Calu3 (cell line): ENCODE data around the gene TASP1. TPM values are rescaled to one million over a fixed set of nuclear protein-coding genes. Genes with fewer than 3 reads are reported as not detected.
A peak's percentile ranks its signal among the peaks of the same experiment; 100 is the strongest.

Experiments
- BruUV-seq: library from RNA; stranded (reverse); fragments of 400-500 nt; replicated peaks from 2 replicates; lab custom pipeline; 2021; lab: Mats Ljungman, UMichigan
- CTCF ChIA-PET: fragments of 300-600 bp; sonication (Branson Sonifier 250); formaldehyde crosslinking; loops from one replicate; lab custom pipeline; 2022; ENCODE audit warnings: antibody characterized with exemption; lab: Charles Lee
- DNase-seq: peaks from one replicate; pipeline ENCODE4 v3.0.0; 2022
- H3K27ac Mint-ChIP-seq: one replicate; pipeline ENCODE4 v1.8.0; 2022; ENCODE audit warnings: mixed read lengths; ENCODE audit not compliant: unreplicated experiment
- H3K27me3 Mint-ChIP-seq: one replicate; pipeline ENCODE4 v1.8.0; 2022; ENCODE audit warnings: mixed read lengths; ENCODE audit not compliant: unreplicated experiment
- H3K36me3 Mint-ChIP-seq: one replicate; pipeline ENCODE4 v1.8.0; 2022; ENCODE audit warnings: mild to moderate bottlenecking, moderate library complexity, mixed read lengths; ENCODE audit not compliant: insufficient read depth, unreplicated experiment
- H3K4me1 Mint-ChIP-seq: one replicate; pipeline ENCODE4 v1.8.0; 2022; ENCODE audit warnings: mild to moderate bottlenecking, low read depth, mixed read lengths; ENCODE audit not compliant: unreplicated experiment
- H3K4me3 Mint-ChIP-seq: one replicate; pipeline ENCODE4 v1.8.0; 2022; ENCODE audit warnings: mild to moderate bottlenecking, low read depth, moderate library complexity, mixed read lengths; ENCODE audit not compliant: unreplicated experiment
- H3K9me3 Mint-ChIP-seq: one replicate; pipeline ENCODE4 v1.8.0; 2022; ENCODE audit warnings: low read depth, mixed read lengths; ENCODE audit not compliant: unreplicated experiment
- CTCF ChIP-seq: fragments of 200-600 bp; IDR thresholded peaks from one replicate; pipeline ENCODE4 v1.8.0; 2022; ENCODE audit warnings: antibody characterized with exemption; ENCODE audit not compliant: unreplicated experiment
- intact Hi-C: fragments of 100-400 bp; cut with micrococcal nuclease; formaldehyde crosslinking; loops from one replicate; pipeline ENCODE4 v1.10.0; 2022; ENCODE audit not compliant: unreplicated experiment
- total RNA-seq: library from RNA; stranded (reverse); gene quantifications from 2 replicates; pipeline ENCODE4 v1.2.3, GENCODE V29; 2022

The TASP1 gene
- total RNA-seq, 1 experiment from 2014 or later = 20.0 TPM

GRCh38 chr20:13494019-13494418 is 144.7 kb downstream of the TASP1 start:
- intact Hi-C loops = no loop called here
- Mint-ChIP-seq H3K36me3 (peaks cover 5% of the 10 kb centered on the region), H3K4me3 (no peak overlapping the region), H3K27ac (no peak overlapping the region), H3K4me1 (no peaks in the 10 kb centered on the region), H3K27me3 (no peaks in the 10 kb centered on the region), H3K9me3 (peaks cover 3% of the 10 kb centered on the region)
- no TSS peak for BruUV-seq
- no peak for TF ChIP-seq CTCF
- no peak for DNase-seq
- CTCF ChIA-PET = no interaction called here

DNA sequence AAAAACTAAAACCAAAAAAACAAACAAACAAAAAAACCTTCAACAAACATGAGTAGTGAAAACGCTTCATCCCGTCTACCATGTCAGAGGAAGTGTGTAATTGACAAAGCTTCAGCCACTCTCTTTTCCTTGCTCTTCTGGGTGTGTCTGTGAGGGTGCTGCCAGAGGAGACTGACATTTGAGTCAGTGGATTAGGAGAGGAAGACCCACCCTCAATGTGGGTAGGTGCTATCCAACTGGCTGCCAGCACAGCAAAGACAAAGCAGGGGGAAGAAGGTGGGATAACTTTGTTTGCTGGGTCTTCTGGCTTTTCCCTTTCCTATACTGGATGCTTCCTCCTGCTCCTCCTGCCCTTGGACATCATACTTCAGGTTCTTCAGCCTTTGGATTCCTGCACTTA is 145.6 kb downstream of the TASP1 start:
- Mint-ChIP-seq H3K36me3 (no peaks in the 10 kb centered on the region), H3K4me1 (no peaks in the 10 kb centered on the region), H3K27ac (no peak overlapping the region), H3K4me3 (no peak overlapping the region), H3K9me3 (peaks cover 3% of the 10 kb centered on the region), H3K27me3 (no peaks in the 10 kb centered on the region)
- intact Hi-C loops = no loop called here
- BruUV-seq = no TSS peak
- TF ChIP-seq CTCF = no peak
- DNase-seq = no peak
- CTCF ChIA-PET = no interaction called here

DNA sequence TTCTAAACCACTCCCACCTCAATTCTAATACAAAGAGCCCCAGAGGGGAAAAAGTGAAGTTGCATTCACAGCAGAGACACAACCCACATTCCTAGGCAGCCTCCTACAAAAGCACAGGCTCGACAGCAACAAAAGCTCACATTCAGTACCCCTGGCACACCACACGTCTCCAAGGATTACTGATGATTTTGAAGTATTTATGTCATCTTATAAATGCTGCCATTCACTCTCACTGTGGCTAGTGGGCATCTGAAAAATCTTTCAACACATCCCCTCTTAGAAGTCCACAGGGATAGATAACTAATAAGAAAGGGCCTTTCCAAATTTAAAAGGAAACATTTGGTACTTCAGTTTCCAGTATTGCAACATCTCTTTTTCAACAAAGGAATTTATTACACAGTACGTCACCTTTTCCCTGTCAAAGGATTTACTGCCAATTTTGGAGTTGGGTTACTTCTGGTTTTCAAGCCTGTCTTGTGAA is 146.7 kb downstream of the TASP1 start:
- intact Hi-C loops = loop anchor here (1.0 kb wide), 1 partner anchor 156 kb away; no protein-coding TSS in a partner anchor
- no TSS peak for BruUV-seq
- H3K4me3 Mint-ChIP-seq = no peak overlapping the region

DNA sequence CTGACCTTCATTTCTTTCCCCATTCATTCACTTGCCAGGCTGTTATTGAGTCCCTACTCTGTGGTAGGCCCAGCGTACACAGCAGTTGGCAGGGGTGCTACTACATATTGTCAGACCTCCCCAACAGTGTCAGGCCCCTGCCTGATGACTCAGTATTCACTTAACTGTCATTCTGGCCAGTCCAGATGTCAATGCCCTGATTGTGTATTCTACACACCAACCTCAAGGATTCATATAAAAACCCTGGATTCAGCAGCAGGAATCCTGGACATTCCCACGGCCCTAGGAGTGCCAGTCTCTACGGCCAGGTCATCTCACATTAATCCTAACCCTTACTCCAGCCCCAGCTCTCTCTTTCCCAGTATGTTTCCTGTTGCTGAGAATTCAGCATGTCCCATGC is 151.5 kb downstream of the TASP1 start:
- H3K4me3 Mint-ChIP-seq = no peak overlapping the region
- intact Hi-C loops = no loop called here
- H3K27ac Mint-ChIP-seq = no peak overlapping the region
- no peak for TF ChIP-seq CTCF
- H3K4me1 Mint-ChIP-seq = no peaks in the 10 kb centered on the region
- H3K27me3 Mint-ChIP-seq = no peaks in the 10 kb centered on the region
- CTCF ChIA-PET = no interaction called here
- H3K36me3 Mint-ChIP-seq = peaks cover 4% of the 10 kb centered on the region
- BruUV-seq = no TSS peak
- DNase-seq = no peak
- H3K9me3 Mint-ChIP-seq = no peaks in the 10 kb centered on the region

More for the DNA sequence above, 146.7 kb downstream of the TASP1 start:
- Mint-ChIP-seq H3K27ac (no peak overlapping the region), H3K27me3 (no peaks in the 10 kb centered on the region), H3K36me3 (no peaks in the 10 kb centered on the region), H3K9me3 (peaks cover 3% of the 10 kb centered on the region), H3K4me1 (no peaks in the 10 kb centered on the region)
- CTCF ChIA-PET = interaction anchor here (1.0 kb wide), 1 partner anchor 167 kb away, joined by 3 read pairs; no protein-coding TSS in a partner anchor
- DNase-seq = peak; percentile 18
- no peak for TF ChIP-seq CTCF
